ENCODE measurements around the gene TUBB8B.
"Not testable (repeated sequence)": the region's sequence is repeated elsewhere in the genome, so short reads cannot be mapped to it uniquely, and the experiment has no call there.

DNA sequence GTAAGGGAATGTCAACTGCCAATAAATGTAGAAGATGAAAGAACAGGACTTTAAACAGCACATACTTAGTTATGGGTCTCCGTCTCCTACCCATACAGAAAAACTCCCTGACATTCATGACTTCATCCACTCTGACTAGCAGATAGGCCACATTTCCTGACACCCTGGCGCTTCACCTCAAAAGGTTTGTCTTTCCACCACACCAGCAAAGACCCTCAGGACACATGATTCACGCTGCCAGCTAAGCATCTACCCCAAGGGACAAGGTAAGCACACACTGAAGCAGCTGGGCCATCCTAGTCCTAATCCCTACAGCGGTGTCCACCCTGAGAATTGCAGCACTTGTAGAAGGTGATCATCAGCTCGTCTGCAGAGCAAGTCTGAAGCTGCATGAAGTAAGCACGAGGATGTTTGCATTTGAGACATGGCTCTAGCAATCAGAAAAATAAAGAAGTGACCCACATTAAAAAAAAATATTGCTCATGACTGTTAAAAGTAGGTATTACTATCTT, 44.5 kb upstream of the TUBB8B start:
- TF ChIP-seq, protein P1, sequence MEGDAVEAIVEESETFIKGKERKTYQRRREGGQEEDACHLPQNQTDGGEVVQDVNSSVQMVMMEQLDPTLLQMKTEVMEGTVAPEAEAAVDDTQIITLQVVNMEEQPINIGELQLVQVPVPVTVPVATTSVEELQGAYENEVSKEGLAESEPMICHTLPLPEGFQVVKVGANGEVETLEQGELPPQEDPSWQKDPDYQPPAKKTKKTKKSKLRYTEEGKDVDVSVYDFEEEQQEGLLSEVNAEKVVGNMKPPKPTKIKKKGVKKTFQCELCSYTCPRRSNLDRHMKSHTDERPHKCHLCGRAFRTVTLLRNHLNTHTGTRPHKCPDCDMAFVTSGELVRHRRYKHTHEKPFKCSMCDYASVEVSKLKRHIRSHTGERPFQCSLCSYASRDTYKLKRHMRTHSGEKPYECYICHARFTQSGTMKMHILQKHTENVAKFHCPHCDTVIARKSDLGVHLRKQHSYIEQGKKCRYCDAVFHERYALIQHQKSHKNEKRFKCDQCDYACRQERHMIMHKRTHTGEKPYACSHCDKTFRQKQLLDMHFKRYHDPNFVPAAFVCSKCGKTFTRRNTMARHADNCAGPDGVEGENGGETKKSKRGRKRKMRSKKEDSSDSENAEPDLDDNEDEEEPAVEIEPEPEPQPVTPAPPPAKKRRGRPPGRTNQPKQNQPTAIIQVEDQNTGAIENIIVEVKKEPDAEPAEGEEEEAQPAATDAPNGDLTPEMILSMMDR (IDR thresholded peaks at IDR 0.05; ENCODE audit: poor library complexity): not testable (repeated sequence)
- not testable (repeated sequence) for TF ChIP-seq EZH2phosphoT487 (IDR thresholded peaks at IDR 0.05; ENCODE audit: low read depth, severe bottlenecking, unreplicated experiment); EZH2 (IDR thresholded peaks at IDR 0.05; ENCODE audit: borderline replicate concordance)
